GM21367 (cell line): ENCODE measurements around the gene NT5C.
"Not testable (repeated sequence)": the region's sequence is repeated elsewhere in the genome, so short reads cannot be mapped to it uniquely, and the experiment has no call there.

Source experiments
- ATAC-seq: cut with Tn5 transposase; IDR thresholded peaks from one replicate; pipeline ENCODE4 v1.9.1; 2021; ENCODE audit not compliant: unreplicated experiment

The NT5C gene

GRCh38 chr17:75146592-75146991 is 15.1 kb upstream of the NT5C start:
- no peak for ATAC-seq

DNA sequence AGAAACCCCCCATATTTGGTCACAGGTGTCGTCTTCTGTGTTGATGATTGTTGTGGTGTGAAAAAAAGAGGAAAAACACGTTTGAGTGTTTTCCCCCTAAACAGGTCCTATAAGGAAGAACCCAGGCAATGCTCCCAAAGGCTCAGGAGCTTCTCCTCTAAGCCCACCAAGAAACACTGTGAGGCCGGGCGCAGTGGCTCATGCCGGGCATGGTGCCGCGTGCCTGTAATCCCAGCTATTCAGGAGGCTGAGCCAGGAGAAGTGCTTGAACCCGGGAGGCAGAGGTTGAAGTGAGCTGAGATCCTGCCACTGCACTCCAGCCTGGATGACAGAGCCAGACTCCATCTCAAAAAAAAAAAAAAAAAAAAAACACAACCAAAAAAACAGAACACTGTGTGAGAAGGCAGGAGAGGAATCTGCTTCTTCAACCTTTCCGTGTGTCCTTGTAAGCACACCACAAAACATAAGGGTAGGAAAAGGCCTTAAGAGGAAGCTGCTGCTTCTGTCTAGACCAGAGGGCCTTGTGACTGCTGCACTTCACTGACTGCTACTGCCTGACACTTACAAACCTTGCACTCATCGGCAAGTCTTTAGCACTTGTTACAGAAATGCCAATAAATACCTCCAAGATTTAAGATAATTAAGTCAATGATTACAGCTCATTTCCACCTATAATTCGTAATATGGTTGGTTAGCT is 13.4 kb upstream of the NT5C start:
- no peak for ATAC-seq

DNA sequence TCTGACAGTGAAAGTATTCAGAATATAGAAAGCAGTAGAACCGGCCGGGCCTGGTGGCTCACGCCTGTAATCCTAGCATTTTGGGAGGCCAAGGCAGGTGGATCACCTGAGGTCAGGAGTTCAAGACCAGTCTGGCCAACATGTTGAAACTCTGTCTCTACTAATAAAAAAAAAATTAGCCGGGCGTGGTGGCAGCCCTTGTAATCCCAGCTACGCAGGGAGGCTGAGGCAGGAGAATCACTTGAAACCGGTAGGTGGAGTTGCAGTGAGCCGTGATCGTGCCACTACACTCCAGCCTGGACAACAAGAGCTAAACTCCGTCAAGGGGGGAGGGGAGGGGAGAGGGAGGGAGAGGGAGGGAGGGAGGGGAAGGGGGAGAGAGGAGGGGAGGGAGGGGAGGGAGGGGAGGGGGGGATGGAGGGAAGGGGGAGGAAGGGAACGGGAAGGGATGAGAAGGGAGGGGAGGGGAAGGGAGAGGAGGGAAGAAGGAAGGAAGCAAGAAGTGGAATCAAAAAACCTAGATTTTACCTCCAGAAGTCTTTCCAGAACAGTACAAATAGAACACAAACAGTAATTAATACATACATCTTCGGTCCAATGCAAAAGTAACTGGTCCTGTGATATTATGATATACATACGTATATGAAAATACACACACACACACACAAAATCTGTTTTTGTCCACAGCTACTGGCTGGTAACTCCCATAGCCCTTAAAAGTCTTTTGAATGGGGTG is 10.9 kb upstream of the NT5C start:
- no peak for ATAC-seq

DNA sequence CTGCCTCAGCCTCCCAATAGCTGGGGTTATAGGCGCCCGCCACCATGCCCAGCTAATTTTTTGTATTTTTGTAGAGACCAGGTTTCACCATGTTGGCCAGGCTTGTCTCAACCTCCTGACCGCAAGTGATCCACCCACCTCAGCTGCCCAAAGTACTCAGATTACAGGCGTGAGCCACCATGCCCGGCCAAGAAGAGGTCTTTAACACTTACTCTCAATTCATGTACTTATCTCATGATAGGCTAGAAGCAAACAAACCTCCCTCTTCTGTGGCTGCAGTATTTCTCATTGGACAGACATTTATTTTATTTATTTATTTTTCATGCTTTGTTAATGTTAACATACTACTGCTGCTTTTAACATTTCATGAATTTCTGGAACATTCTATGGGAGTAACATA is 7.0 kb upstream of the NT5C start:
- no peak for ATAC-seq

DNA sequence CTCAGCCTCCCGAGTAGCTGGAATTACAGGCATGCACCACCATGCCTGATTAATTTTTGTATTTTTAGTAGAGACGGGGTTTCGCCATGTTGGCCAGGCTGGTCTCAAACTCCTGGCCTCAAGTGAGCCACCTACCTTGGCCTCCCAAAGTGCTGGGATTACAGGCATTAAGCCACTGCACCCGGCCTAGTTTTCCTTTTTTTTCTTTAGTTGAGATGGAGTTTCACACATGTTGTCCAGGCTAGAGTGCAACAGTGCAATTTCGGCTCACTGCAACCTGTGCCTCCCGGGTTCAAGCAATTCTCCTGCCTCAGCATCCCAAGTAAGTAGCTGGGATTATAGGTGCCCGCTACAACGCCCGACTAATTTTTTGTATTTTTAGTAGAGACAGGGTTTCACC is 6.2 kb upstream of the NT5C start:
- ATAC-seq = not testable (repeated sequence)

GRCh38 chr17:75135946-75136345 is 4.4 kb upstream of the NT5C start:
- ATAC-seq = no peak

DNA sequence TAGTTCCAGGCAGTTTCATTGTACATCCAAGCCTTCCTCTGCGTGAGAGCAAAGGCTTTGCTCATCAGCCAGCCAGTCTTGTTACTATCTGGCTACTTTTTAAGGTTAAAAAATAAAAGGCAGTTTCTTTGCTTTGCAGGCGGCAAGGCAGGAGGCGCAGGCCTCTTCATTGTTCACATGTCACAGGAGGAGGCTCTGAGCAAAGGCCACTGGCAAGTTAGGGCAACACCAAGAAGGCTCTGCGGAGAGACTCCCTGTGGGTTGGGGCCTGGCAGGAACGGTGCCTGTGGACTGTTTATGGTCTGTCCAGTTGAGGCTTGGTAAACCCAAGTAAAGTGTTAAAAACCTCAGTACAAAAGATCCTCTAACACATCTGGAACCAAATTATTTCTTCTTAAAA is 3.9 kb upstream of the NT5C start:
- no peak for ATAC-seq

DNA sequence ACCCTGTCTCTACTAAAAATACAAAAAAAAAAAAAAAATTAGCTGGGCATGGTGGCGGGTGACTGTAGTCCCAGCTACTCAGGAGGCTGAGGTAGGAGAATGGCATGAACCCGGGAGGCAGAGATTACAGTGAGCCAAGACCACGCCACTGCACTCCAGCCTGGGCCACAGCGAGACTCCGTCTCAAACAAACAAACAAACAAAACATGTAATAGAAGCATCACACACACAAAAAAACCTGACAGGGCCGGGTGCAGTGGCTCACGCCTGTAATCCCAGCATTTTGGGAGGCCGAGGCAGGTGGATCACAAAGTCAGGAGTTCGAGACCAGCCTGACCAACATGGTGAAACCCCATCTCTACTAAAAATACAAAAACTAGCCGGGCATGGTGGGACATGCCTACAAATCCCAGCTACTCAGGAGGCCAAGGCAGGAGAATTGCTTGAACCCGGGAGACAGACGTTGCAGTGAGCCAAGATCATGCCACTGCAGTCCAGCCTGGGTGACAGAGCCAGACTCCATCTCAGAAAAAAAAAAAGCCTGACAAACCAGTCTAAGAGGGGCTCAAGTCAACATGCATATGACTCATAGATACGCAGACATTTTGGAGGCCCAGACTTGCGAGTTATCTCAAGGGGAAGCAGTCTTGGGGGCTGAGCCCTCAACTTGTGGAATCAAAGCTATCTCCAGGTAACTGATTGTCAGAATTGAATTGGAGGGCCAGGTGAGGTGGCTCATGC is 2.2 kb upstream of the NT5C start:
- not testable (repeated sequence) for ATAC-seq

DNA sequence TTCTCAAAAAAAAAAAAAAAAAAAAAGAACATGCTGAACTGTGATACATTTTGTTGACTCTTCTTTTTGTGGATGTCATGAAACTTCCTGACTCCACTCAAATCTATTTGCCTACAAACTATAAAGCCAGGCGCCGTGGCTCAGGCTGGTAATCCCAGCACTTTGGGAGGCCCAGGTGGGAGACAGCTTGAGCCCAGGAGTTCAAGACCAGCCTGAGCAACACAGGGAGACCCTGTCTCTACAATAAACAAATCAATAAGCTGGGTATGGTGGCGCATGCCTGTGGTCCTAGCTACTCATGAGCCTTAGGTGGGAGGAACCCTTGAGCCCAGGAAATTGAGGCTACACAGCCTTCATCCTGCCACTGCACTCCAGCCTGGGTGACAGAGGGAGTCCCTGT is 1.5 kb upstream of the NT5C start:
- ATAC-seq = no peak

DNA sequence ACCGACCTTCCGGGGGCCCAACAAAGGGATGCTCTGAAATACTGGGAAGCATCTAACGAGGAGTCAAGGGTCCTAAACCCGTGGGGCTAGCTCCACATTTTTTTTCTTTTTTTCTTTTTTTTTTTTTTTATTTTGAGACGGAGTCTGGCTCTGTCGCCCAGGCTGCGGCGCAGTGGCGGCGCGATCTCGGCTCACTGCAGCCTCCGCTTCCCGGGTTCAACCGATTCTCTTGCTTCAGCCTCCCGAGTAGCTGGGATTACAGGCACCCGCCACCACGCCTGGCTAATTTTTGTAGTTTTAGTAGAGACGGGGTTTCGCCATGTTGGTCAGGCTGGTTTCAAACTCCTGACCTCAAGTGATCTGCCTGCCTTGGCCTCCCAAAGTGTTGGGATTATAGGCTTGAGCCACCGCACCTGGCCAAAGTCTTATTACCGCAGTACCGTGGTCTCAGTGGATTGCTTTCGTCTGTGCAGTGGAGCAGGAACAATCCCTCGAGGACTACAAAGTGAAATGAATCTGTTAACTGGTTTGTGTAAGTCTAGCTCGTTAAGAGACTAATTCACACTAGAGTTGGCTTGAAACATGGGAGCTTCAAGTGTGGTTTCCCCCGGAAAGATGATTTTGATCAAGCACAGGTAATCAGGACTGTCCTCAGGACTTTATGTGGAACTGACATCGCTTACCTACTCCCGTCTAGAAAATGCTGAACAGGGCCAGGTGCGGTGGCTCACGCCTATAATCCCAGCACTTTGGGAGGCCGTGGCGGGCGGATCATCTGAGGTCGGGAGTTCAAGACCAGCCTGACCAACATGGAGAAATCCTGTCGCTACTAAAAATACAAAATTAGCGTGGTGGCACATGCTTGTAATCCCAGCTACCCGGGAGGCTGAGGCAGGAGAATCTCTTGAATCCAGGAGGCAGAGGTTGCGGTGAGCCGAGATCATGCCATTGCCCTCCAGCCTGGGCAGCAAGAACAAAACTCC is 767 bp upstream of the NT5C start:
- not testable (repeated sequence) for ATAC-seq

- no peak for ATAC-seq
These were observed 787 bp downstream of the NT5C start for GRCh38 chr17:75130632-75131277.

DNA sequence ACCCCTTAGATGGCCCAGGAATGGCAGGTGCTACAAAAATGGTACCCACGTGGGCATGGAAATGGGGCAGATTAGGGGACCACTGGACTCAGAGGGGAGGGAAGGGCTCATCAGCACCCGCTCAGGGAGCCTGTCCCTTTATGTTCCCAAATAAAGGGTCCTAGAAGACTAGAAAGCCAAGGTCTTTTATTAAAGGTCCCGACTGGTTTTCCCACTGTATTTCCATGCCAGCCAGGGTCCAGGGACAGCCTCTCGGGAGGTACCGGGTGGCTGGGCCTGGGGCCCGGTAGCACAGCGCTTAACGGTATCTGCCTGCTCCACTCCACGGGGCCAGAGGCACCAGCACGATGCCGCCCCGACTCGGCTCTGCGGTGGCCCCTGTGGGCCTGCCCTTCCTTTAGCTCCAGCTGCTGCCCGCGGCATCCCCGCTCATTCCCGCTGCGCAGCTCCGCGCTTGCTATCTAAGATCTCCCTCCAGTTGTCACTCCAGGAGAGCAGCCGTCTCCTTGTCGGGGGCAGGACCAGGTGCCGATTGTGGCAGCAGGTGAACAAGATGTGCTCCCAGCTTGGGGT is 1.4 kb downstream of the NT5C start:
- no peak for ATAC-seq

- ATAC-seq = no peak
These were observed 2.0 kb downstream of the NT5C start for GRCh38 chr17:75129576-75129975.

GRCh38 chr17:75128694-75129505 is 2.6 kb downstream of the NT5C start:
- no peak for ATAC-seq

DNA sequence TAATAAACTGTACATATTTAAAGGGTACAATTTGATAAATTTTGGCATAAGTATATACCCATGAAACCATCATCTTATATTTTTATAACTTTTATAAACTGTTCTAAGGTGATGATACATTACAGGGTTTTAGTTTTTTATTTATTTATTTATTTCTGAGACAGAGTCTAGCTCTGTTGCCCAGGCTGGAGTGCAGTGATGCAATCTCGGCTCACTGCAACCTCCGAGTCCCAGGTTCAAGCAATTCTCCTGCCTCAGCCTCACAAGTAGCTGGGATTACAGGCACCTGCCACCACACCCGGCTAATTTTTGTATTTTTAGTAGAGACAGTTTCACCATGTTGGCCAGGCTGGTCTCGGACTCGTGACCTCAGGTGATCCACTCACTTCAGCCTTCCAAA is 3.6 kb downstream of the NT5C start:
- not testable (repeated sequence) for ATAC-seq

GRCh38 chr17:75126954-75127353 is 4.6 kb downstream of the NT5C start:
- no peak for ATAC-seq

GRCh38 chr17:75125984-75126383 is 5.6 kb downstream of the NT5C start:
- ATAC-seq = no peak

DNA sequence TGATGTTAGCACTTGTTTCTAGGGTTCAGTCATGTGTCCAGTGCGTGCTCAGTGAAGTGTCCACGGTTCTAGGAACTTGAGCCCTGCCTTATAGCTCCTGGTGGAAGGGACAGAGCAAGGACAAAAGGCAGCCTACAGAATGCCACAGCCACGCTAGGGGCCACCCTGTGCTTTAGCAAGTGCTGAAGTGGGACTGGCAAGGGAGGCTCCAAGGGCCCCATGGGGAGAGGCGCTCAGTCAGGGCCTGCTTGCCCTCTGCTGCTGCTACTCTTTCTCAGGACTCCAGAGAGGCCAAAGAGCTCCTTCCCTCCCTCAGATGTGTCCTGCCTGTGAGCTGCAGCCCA is 6.8 kb downstream of the NT5C start:
- no peak for ATAC-seq
